Adipocyte (in vitro differentiated cells): ENCODE data around the gene RBM19.
"Not testable (repeated sequence)": the region's sequence is repeated elsewhere in the genome, so short reads cannot be mapped to it uniquely, and the experiment has no call there.

ENCODE experiments used
- DNase-seq: peaks from one replicate; pipeline ENCODE4 v3.0.0-alpha.2; 2015; ENCODE audit warnings: low read depth
- H3K27me3 ChIP-seq: replicated peaks from 2 replicates; pipeline ENCODE4 v1.7.0; 2013; ENCODE audit warnings: mild to moderate bottlenecking, low read length, moderate library complexity; ENCODE audit not compliant: control insufficient read depth, insufficient read depth
- H3K36me3 ChIP-seq: 2 replicates; pipeline ENCODE4 v1.7.0; 2013; ENCODE audit warnings: low read length, mild to moderate bottlenecking, moderate library complexity; ENCODE audit not compliant: control insufficient read depth, insufficient read depth, severe bottlenecking
- H3K4me1 ChIP-seq: 2 replicates; pipeline ENCODE4 v1.7.0; 2013; ENCODE audit warnings: mild to moderate bottlenecking, low read length, moderate library complexity; ENCODE audit not compliant: control insufficient read depth, insufficient read depth
- H3K4me3 ChIP-seq: 2 replicates; pipeline ENCODE4 v1.7.0; 2013; ENCODE audit warnings: mild to moderate bottlenecking, low read length, moderate library complexity
- H3K9ac ChIP-seq: 2 replicates; pipeline ENCODE4 v1.7.0; 2013; ENCODE audit warnings: mild to moderate bottlenecking, low read length, moderate library complexity
- H3K9me3 ChIP-seq: 2 replicates; pipeline ENCODE4 v1.7.0; 2013; ENCODE audit warnings: mild to moderate bottlenecking, low read length, moderate library complexity; ENCODE audit not compliant: control insufficient read depth

RBM19 gene

GRCh38 chr12:113820842-113821241, 145.3 kb downstream of the RBM19 start:
- no peaks in the 10 kb centered on the region for H3K9me3 ChIP-seq
- no peak for DNase-seq
- peaks cover 10% of the 10 kb centered on the region for H3K36me3 ChIP-seq
- H3K4me1 ChIP-seq, result no peaks in the 10 kb centered on the region
- no peak overlapping the region for H3K9ac ChIP-seq
- peaks cover 5% of the 10 kb centered on the region for H3K27me3 ChIP-seq
- no peak overlapping the region for H3K4me3 ChIP-seq

- Histone ChIP-seq H3K36me3 (peaks cover 10% of the 10 kb centered on the region), H3K4me1 (no peaks in the 10 kb centered on the region), H3K9ac (no peak overlapping the region), H3K9me3 (no peaks in the 10 kb centered on the region), H3K27me3 (peaks cover 5% of the 10 kb centered on the region), H3K4me3 (no peak overlapping the region)
- no peak for DNase-seq
Measured at GRCh38 chr12:113820309-113820708, 145.8 kb downstream of the RBM19 start.

GRCh38 chr12:113819495-113819894, 146.6 kb downstream of the RBM19 start:
- no peak overlapping the region for H3K9ac ChIP-seq
- peaks cover 5% of the 10 kb centered on the region for H3K27me3 ChIP-seq
- no peak overlapping the region for H3K4me3 ChIP-seq
- H3K9me3 ChIP-seq, result no peaks in the 10 kb centered on the region
- H3K36me3 ChIP-seq, result peaks cover 10% of the 10 kb centered on the region
- no peaks in the 10 kb centered on the region for H3K4me1 ChIP-seq
- DNase-seq, result no peak

- no peak for DNase-seq
- H3K27me3 ChIP-seq, result peaks cover under 1% of the 10 kb centered on the region
- H3K9me3 ChIP-seq, result no peaks in the 10 kb centered on the region
- H3K36me3 ChIP-seq, result peaks cover 10% of the 10 kb centered on the region
- H3K9ac ChIP-seq, result no peak overlapping the region
- no peak overlapping the region for H3K4me3 ChIP-seq
- no peaks in the 10 kb centered on the region for H3K4me1 ChIP-seq
Measured at GRCh38 chr12:113818833-113819232, 147.3 kb downstream of the RBM19 start.

GRCh38 chr12:113818283-113818682, 147.8 kb downstream of the RBM19 start:
- no peak for DNase-seq
- H3K36me3 ChIP-seq, result peaks cover 10% of the 10 kb centered on the region
- no peak overlapping the region for H3K4me3 ChIP-seq
- no peaks in the 10 kb centered on the region for H3K4me1 ChIP-seq
- H3K27me3 ChIP-seq, result no peaks in the 10 kb centered on the region
- H3K9me3 ChIP-seq, result no peaks in the 10 kb centered on the region
- no peak overlapping the region for H3K9ac ChIP-seq

- Histone ChIP-seq H3K36me3 (peaks cover 10% of the 10 kb centered on the region), H3K4me3 (no peak overlapping the region), H3K4me1 (no peaks in the 10 kb centered on the region), H3K9me3 (no peaks in the 10 kb centered on the region), H3K9ac (no peak overlapping the region), H3K27me3 (no peaks in the 10 kb centered on the region)
- no peak for DNase-seq
Measured at GRCh38 chr12:113816866-113817265, 149.3 kb downstream of the RBM19 start.

- Histone ChIP-seq H3K36me3 (peaks cover 5% of the 10 kb centered on the region), H3K4me3 (no peak overlapping the region), H3K27me3 (no peaks in the 10 kb centered on the region), H3K9ac (no peak overlapping the region), H3K4me1 (no peaks in the 10 kb centered on the region), H3K9me3 (peaks cover 7% of the 10 kb centered on the region)
- no peak for DNase-seq
Measured at GRCh38 chr12:113815031-113815430, 151.1 kb downstream of the RBM19 start.

GRCh38 chr12:113813229-113813541, 152.9 kb downstream of the RBM19 start:
- H3K36me3 ChIP-seq, result peaks cover 5% of the 10 kb centered on the region

GRCh38 chr12:113812411-113813228, 153.5 kb downstream of the RBM19 start:
- no peak overlapping the region for H3K4me3 ChIP-seq
- H3K9me3 ChIP-seq, result peaks cover 7% of the 10 kb centered on the region
- no peak overlapping the region for H3K9ac ChIP-seq
- no peaks in the 10 kb centered on the region for H3K27me3 ChIP-seq
- H3K36me3 ChIP-seq, result peaks cover 5% of the 10 kb centered on the region
- no peaks in the 10 kb centered on the region for H3K4me1 ChIP-seq
- DNase-seq, result no peak

More at GRCh38 chr12:113813229-113813541, 152.9 kb downstream of the RBM19 start:
- no peak for DNase-seq
- Histone ChIP-seq H3K27me3 (no peaks in the 10 kb centered on the region), H3K9me3 (peaks cover 7% of the 10 kb centered on the region), H3K9ac (no peak overlapping the region), H3K4me3 (no peak overlapping the region), H3K4me1 (no peaks in the 10 kb centered on the region)

- H3K4me3 ChIP-seq, H3K9ac ChIP-seq, H3K36me3 ChIP-seq, DNase-seq, H3K27me3 ChIP-seq, H3K4me1 ChIP-seq: not testable (repeated sequence)
- H3K9me3 ChIP-seq, result peaks cover 20% of the 10 kb centered on the region
Measured at GRCh38 chr12:113809462-113810220, 156.5 kb downstream of the RBM19 start.

GRCh38 chr12:113808095-113808951, 157.8 kb downstream of the RBM19 start:
- Histone ChIP-seq H3K4me3 (no peak overlapping the region), H3K4me1 (no peaks in the 10 kb centered on the region), H3K9ac (no peak overlapping the region), H3K36me3 (no peaks in the 10 kb centered on the region), H3K9me3 (peaks cover 20% of the 10 kb centered on the region), H3K27me3 (peaks cover 6% of the 10 kb centered on the region)
- no peak for DNase-seq
